ENCODE measurements around the gene ATP1A1. TPM values are rescaled to one million over a fixed set of nuclear protein-coding genes. Genes with fewer than 3 reads are reported as not detected.

ATP1A1 gene
- 128 TPM for polyA plus RNA-seq (2013, experiment 1 of 2)
- polyA plus RNA-seq (2013, experiment 2 of 2), result 126 TPM

- Histone ChIP-seq H2AFZ (ENCODE audit: low read depth, low read length) (peak within 1 kb of the TSS; percentile 96), H2BK12ac (ENCODE audit: low read length in 2 of 2) (peak within 1 kb of the TSS in 1 of 2 experiments; percentile 92), H2AK5ac (ENCODE audit: low read length, severe bottlenecking) (no peak within 1 kb of the TSS), H3K9me3 (ENCODE audit: control insufficient read depth, low read length) (no peaks in the 10 kb centered on the region), H3K14ac (ENCODE audit: low read length in 2 of 2) (peak within 1 kb of the TSS in 1 of 2 experiments; percentile 95), H3K4ac (ENCODE audit: low read depth in 1 of 2, low read length in 2 of 2) (peak within 1 kb of the TSS; percentile 85 to 90), H3K18ac (ENCODE audit: low read depth in 1 of 2, low read length in 2 of 2) (peak within 1 kb of the TSS; percentile 96 to 97), H4K91ac (ENCODE audit: low read length) (peak within 1 kb of the TSS; percentile 88), H3K4me2 (ENCODE audit: low read length, poor library complexity, severe bottlenecking) (peak within 1 kb of the TSS; percentile 98), H3K4me3 (ENCODE audit: insufficient read depth in 1 of 2, low read depth in 1 of 2, low read length in 2 of 2) (peak within 1 kb of the TSS; percentile 94 to 95), H3K4me1 (ENCODE audit: control insufficient read depth, insufficient read depth, low read depth, low read length) (peaks cover 13% of the 10 kb centered on the region), H4K8ac (ENCODE audit: low read length) (peak within 1 kb of the TSS; percentile 93), H3K79me1 (replicated peaks; ENCODE audit: low read length, poor library complexity, severe bottlenecking) (no peaks in the 10 kb centered on the region), H3K9ac (ENCODE audit: low read length) (peak within 1 kb of the TSS; percentile 94), H3K23ac (ENCODE audit: low read length in 2 of 2) (peak within 1 kb of the TSS in 1 of 2 experiments; percentile 88), H3K36me3 (ENCODE audit: control insufficient read depth in 1 of 2, insufficient read depth in 2 of 2, low read depth in 1 of 2, low read length in 2 of 2) (no peaks in the 10 kb centered on the region), H3K27me3 (ENCODE audit: control insufficient read depth in 1 of 2, insufficient read depth in 1 of 2, low read length in 2 of 2) (peaks cover 0 to under 1% of the 10 kb centered on the region in 2 experiments), H3K27ac (ENCODE audit: low read length, poor library complexity, severe bottlenecking) (peak within 1 kb of the TSS; percentile 63), H2BK15ac (ENCODE audit: low read depth, poor library complexity, severe bottlenecking) (peak within 1 kb of the TSS; percentile 86), H2BK5ac (ENCODE audit: low read depth, low read length, poor library complexity, severe bottlenecking) (peak within 1 kb of the TSS; percentile 54), H2BK120ac (ENCODE audit: low read depth, low read length) (peak within 1 kb of the TSS; percentile 95)
- DNase-seq, result peak; percentile 90
- WGBS, result 2% methylated on average over 54 of the region's 78 CpGs
Observed at GRCh38 chr1:116372651-116373430, at the start of gene ATP1A1. TSS of gene ATP1A1 (plus strand) at chr1:116373244. CDS start at chr1:116373512, 268 bp downstream.

GRCh38 chr1:116323491-116323890, 49.6 kb upstream of the ATP1A1 start:
- no CpG with 5 or more reads among the region's 2 CpGs for WGBS
- Histone ChIP-seq H3K9me3 (ENCODE audit: control insufficient read depth, low read length) (no peaks in the 10 kb centered on the region), H2BK15ac (ENCODE audit: low read depth, poor library complexity, severe bottlenecking) (no peak overlapping the region)

GRCh38 chr1:116324411-116324810, 48.6 kb upstream of the ATP1A1 start:
- Histone ChIP-seq H3K79me1 (replicated peaks; ENCODE audit: low read length, poor library complexity, severe bottlenecking) (no peaks in the 10 kb centered on the region), H2BK15ac (ENCODE audit: low read depth, poor library complexity, severe bottlenecking) (no peak overlapping the region), H4K8ac (ENCODE audit: low read length) (no peak overlapping the region), H3K27ac (ENCODE audit: low read length, poor library complexity, severe bottlenecking) (no peak overlapping the region), H2BK5ac (ENCODE audit: low read depth, low read length, poor library complexity, severe bottlenecking) (no peak overlapping the region), H2BK120ac (ENCODE audit: low read depth, low read length) (no peak overlapping the region), H3K36me3 (ENCODE audit: control insufficient read depth in 1 of 2, insufficient read depth in 2 of 2, low read depth in 1 of 2, low read length in 2 of 2) (no peaks in the 10 kb centered on the region), H2AFZ (ENCODE audit: low read depth, low read length) (no peak overlapping the region), H3K4ac (ENCODE audit: low read depth in 1 of 2, low read length in 2 of 2) (no peak overlapping the region), H3K4me3 (ENCODE audit: insufficient read depth in 1 of 2, low read depth in 1 of 2, low read length in 2 of 2) (no peak overlapping the region), H3K4me1 (ENCODE audit: control insufficient read depth, insufficient read depth, low read depth, low read length) (no peaks in the 10 kb centered on the region), H3K23ac (ENCODE audit: low read length in 2 of 2) (no peak overlapping the region), H3K18ac (ENCODE audit: low read depth in 1 of 2, low read length in 2 of 2) (no peak overlapping the region), H3K9ac (ENCODE audit: low read length) (no peak overlapping the region), H4K91ac (ENCODE audit: low read length) (no peak overlapping the region), H3K4me2 (ENCODE audit: low read length, poor library complexity, severe bottlenecking) (no peak overlapping the region), H3K9me3 (ENCODE audit: control insufficient read depth, low read length) (no peaks in the 10 kb centered on the region), H2BK12ac (ENCODE audit: low read length in 2 of 2) (no peak overlapping the region), H3K14ac (ENCODE audit: low read length in 2 of 2) (no peak overlapping the region), H2AK5ac (ENCODE audit: low read length, severe bottlenecking) (no peak overlapping the region), H3K27me3 (ENCODE audit: control insufficient read depth in 1 of 2, insufficient read depth in 1 of 2, low read length in 2 of 2) (peaks cover 0 to 4% of the 10 kb centered on the region in 2 experiments)
- no peak for DNase-seq
- WGBS, result 79% methylated on average over 1 of the region's 3 CpGs

More at GRCh38 chr1:116323491-116323890, 49.6 kb upstream of the ATP1A1 start:
- Histone ChIP-seq H2BK120ac (ENCODE audit: low read depth, low read length) (no peak overlapping the region), H3K14ac (ENCODE audit: low read length in 2 of 2) (no peak overlapping the region), H2AFZ (ENCODE audit: low read depth, low read length) (no peak overlapping the region), H3K4me2 (ENCODE audit: low read length, poor library complexity, severe bottlenecking) (no peak overlapping the region), H3K9ac (ENCODE audit: low read length) (no peak overlapping the region), H3K23ac (ENCODE audit: low read length in 2 of 2) (no peak overlapping the region), H2AK5ac (ENCODE audit: low read length, severe bottlenecking) (no peak overlapping the region), H3K79me1 (replicated peaks; ENCODE audit: low read length, poor library complexity, severe bottlenecking) (no peaks in the 10 kb centered on the region), H3K36me3 (ENCODE audit: control insufficient read depth in 1 of 2, insufficient read depth in 2 of 2, low read depth in 1 of 2, low read length in 2 of 2) (no peaks in the 10 kb centered on the region), H3K4ac (ENCODE audit: low read depth in 1 of 2, low read length in 2 of 2) (no peak overlapping the region), H2BK12ac (ENCODE audit: low read length in 2 of 2) (no peak overlapping the region), H3K4me1 (ENCODE audit: control insufficient read depth, insufficient read depth, low read depth, low read length) (no peaks in the 10 kb centered on the region), H3K27me3 (ENCODE audit: control insufficient read depth in 1 of 2, insufficient read depth in 1 of 2, low read length in 2 of 2) (no peaks in the 10 kb centered on the region), H4K8ac (ENCODE audit: low read length) (no peak overlapping the region), H3K27ac (ENCODE audit: low read length, poor library complexity, severe bottlenecking) (no peak overlapping the region), H4K91ac (ENCODE audit: low read length) (no peak overlapping the region), H3K18ac (ENCODE audit: low read depth in 1 of 2, low read length in 2 of 2) (no peak overlapping the region), H3K4me3 (ENCODE audit: insufficient read depth in 1 of 2, low read depth in 1 of 2, low read length in 2 of 2) (no peak overlapping the region), H2BK5ac (ENCODE audit: low read depth, low read length, poor library complexity, severe bottlenecking) (no peak overlapping the region)
- no peak for DNase-seq

GRCh38 chr1:116325104-116325503, 47.9 kb upstream of the ATP1A1 start:
- Histone ChIP-seq H2BK15ac (ENCODE audit: low read depth, poor library complexity, severe bottlenecking) (no peak overlapping the region), H4K91ac (ENCODE audit: low read length) (no peak overlapping the region), H2BK120ac (ENCODE audit: low read depth, low read length) (no peak overlapping the region), H3K4me2 (ENCODE audit: low read length, poor library complexity, severe bottlenecking) (no peak overlapping the region), H3K36me3 (ENCODE audit: control insufficient read depth in 1 of 2, insufficient read depth in 2 of 2, low read depth in 1 of 2, low read length in 2 of 2) (no peaks in the 10 kb centered on the region), H3K27ac (ENCODE audit: low read length, poor library complexity, severe bottlenecking) (no peak overlapping the region), H3K9me3 (ENCODE audit: control insufficient read depth, low read length) (no peaks in the 10 kb centered on the region), H2BK5ac (ENCODE audit: low read depth, low read length, poor library complexity, severe bottlenecking) (no peak overlapping the region), H2AFZ (ENCODE audit: low read depth, low read length) (no peak overlapping the region), H2BK12ac (ENCODE audit: low read length in 2 of 2) (no peak overlapping the region), H3K79me1 (replicated peaks; ENCODE audit: low read length, poor library complexity, severe bottlenecking) (no peaks in the 10 kb centered on the region), H3K4me1 (ENCODE audit: control insufficient read depth, insufficient read depth, low read depth, low read length) (no peaks in the 10 kb centered on the region), H3K18ac (ENCODE audit: low read depth in 1 of 2, low read length in 2 of 2) (no peak overlapping the region), H4K8ac (ENCODE audit: low read length) (no peak overlapping the region), H3K4me3 (ENCODE audit: insufficient read depth in 1 of 2, low read depth in 1 of 2, low read length in 2 of 2) (no peak overlapping the region), H3K23ac (ENCODE audit: low read length in 2 of 2) (no peak overlapping the region), H3K14ac (ENCODE audit: low read length in 2 of 2) (no peak overlapping the region), H2AK5ac (ENCODE audit: low read length, severe bottlenecking) (no peak overlapping the region), H3K4ac (ENCODE audit: low read depth in 1 of 2, low read length in 2 of 2) (no peak overlapping the region), H3K27me3 (ENCODE audit: control insufficient read depth in 1 of 2, insufficient read depth in 1 of 2, low read length in 2 of 2) (peaks cover 0 to 4% of the 10 kb centered on the region in 2 experiments), H3K9ac (ENCODE audit: low read length) (no peak overlapping the region)
- no peak for DNase-seq
- 90% methylated on average over 2 of the region's 2 CpGs for WGBS

All from mesenchymal stem cell (in vitro differentiated cells and primary cell).